ENCODE data around the gene MAML2. TPM values are rescaled to one million over a fixed set of nuclear protein-coding genes. Genes with fewer than 3 reads are reported as not detected.

Gene MAML2
- total RNA-seq, 1 experiment from 2014 or later = 2.7 TPM

DNA sequence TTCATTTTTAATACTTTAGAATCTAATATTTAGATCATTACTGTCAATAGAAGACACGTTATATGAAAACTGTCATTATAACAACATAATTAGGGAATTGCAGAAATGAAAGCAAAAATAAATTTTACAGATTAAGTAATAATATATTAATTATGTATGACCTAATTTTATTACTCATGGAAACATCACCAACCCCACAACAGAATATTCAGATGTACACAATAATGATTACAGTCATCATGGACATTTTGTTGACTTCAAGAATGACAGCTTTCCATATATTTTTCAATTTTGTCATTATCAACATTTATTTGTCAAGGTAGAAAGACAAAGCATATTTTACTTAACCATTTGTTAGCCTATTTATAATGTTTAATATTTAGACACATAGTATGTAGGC lies 119.9 kb downstream of the MAML2 start:
- Mint-ChIP-seq H3K36me3 (ENCODE audit: insufficient read depth in 1 of 3, low read depth in 3 of 3) (no peaks in the 10 kb centered on the region), H3K27me3 (ENCODE audit: low read depth) (no peaks in the 10 kb centered on the region), H3K4me1 (peaks cover 5 to 6% of the 10 kb centered on the region in 2 experiments), H3K9me3 (no peaks in the 10 kb centered on the region), H3K4me3 (no peak overlapping the region), H3K27ac (no peak overlapping the region)
- Histone ChIP-seq H3K23me2 (ENCODE audit: insufficient read length, low read depth, low read length, poor library complexity, severe bottlenecking) (no peaks in the 10 kb centered on the region), H3K9me3 (ENCODE audit: control insufficient read depth, low read depth, low read length) (no peaks in the 10 kb centered on the region), H3K23ac (ENCODE audit: insufficient read length, low read depth, low read length) (no peak overlapping the region), H3K14ac (ENCODE audit: insufficient read depth, low read length) (no peak overlapping the region), H2AK5ac (ENCODE audit: insufficient read length, low read length) (no peak overlapping the region), H3K27ac (ENCODE audit: insufficient read length, low read depth, low read length) (no peak overlapping the region), H3K79me1 (ENCODE audit: insufficient read depth, low read depth, low read length, poor library complexity, severe bottlenecking) (no peaks in the 10 kb centered on the region), H3K56ac (ENCODE audit: insufficient read length, low read depth, low read length) (no peak overlapping the region), H2BK12ac (ENCODE audit: insufficient read length, low read depth, low read length) (no peak overlapping the region), H2AFZ (ENCODE audit: low read length) (no peak overlapping the region), H3K18ac (ENCODE audit: insufficient read length, low read depth, low read length) (no peak overlapping the region), H3K79me2 (ENCODE audit: insufficient read depth, low read length) (no peaks in the 10 kb centered on the region), H3T11ph (ENCODE audit: low read length) (no peak overlapping the region), H2BK15ac (ENCODE audit: low read depth, low read length) (no peak overlapping the region), H4K8ac (replicated peaks; ENCODE audit: insufficient read length, low read depth, low read length) (no peak overlapping the region), H3K4ac (ENCODE audit: low read depth, low read length) (no peak overlapping the region), H4K91ac (ENCODE audit: insufficient read length, low read depth, low read length) (no peak overlapping the region), H4K5ac (ENCODE audit: insufficient read length, low read depth, low read length) (no peak overlapping the region), H3K4me2 (ENCODE audit: insufficient read depth, insufficient read length, low read length) (no peak overlapping the region), H2BK120ac (ENCODE audit: low read depth, low read length, poor library complexity, severe bottlenecking) (no peak overlapping the region), H2BK5ac (ENCODE audit: insufficient read length, low read length) (no peak overlapping the region), H3K9ac (ENCODE audit: extremely low read depth, insufficient read length, low read length) (no peak overlapping the region), H3K27me3 (ENCODE audit: insufficient read depth, low read length) (no peaks in the 10 kb centered on the region), H4K20me1 (ENCODE audit: control insufficient read depth, insufficient read depth, insufficient read length) (no peaks in the 10 kb centered on the region), H2BK20ac (ENCODE audit: low read depth, low read length, poor library complexity, severe bottlenecking) (no peak overlapping the region), H3K4me1 (ENCODE audit: insufficient read depth, low read length) (no peaks in the 10 kb centered on the region; the same call in 1 of the 2 replicates)
- no peak for DNase-seq
- TF ChIP-seq, protein P1, sequence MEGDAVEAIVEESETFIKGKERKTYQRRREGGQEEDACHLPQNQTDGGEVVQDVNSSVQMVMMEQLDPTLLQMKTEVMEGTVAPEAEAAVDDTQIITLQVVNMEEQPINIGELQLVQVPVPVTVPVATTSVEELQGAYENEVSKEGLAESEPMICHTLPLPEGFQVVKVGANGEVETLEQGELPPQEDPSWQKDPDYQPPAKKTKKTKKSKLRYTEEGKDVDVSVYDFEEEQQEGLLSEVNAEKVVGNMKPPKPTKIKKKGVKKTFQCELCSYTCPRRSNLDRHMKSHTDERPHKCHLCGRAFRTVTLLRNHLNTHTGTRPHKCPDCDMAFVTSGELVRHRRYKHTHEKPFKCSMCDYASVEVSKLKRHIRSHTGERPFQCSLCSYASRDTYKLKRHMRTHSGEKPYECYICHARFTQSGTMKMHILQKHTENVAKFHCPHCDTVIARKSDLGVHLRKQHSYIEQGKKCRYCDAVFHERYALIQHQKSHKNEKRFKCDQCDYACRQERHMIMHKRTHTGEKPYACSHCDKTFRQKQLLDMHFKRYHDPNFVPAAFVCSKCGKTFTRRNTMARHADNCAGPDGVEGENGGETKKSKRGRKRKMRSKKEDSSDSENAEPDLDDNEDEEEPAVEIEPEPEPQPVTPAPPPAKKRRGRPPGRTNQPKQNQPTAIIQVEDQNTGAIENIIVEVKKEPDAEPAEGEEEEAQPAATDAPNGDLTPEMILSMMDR (conservative IDR thresholded peaks at IDR 0.05) = no peak
- no CpG with 5 or more reads among the region's 1 CpG for WGBS (ENCODE audit: extremely low coverage, insufficient read length, low lambda C conversion rate)
